GM23248 (cell line): Measurements from ENCODE around the gene DPH3. TPM values are rescaled to one million over a fixed set of nuclear protein-coding genes. Genes with fewer than 3 reads are reported as not detected.

Experiments
- DNase-seq: peaks from one replicate; pipeline ENCODE4 v3.0.0-alpha.2; 2015
- H2AFZ ChIP-seq: fragments of 200-600 bp; sonication (generic); 2 replicates; pipeline ENCODE4 v1.6.1; 2016; ENCODE audit warnings: antibody characterized with exemption
- H3F3A ChIP-seq: fragments of 200-600 bp; sonication (generic); 2 replicates; pipeline ENCODE4 v1.6.1; 2016; ENCODE audit warnings: mild to moderate bottlenecking, antibody characterized with exemption, mixed run types; ENCODE audit not compliant: insufficient read depth
- H3K27ac ChIP-seq: fragments of 200-600 bp; sonication (generic); 2 replicates; pipeline ENCODE4 v1.5.1; 2016; ENCODE audit warnings: mild to moderate bottlenecking
- H3K27me3 ChIP-seq: fragments of 200-600 bp; sonication (generic); replicated peaks from 2 replicates; pipeline ENCODE4 v1.6.1; 2016; ENCODE audit warnings: mild to moderate bottlenecking; ENCODE audit not compliant: insufficient read depth
- H3K36me3 ChIP-seq: fragments of 200-600 bp; sonication (generic); 2 replicates; pipeline ENCODE4 v1.6.1; 2016; ENCODE audit warnings: low read depth, mild to moderate bottlenecking
- H3K4me1 ChIP-seq: fragments of 200-600 bp; sonication (generic); 2 replicates; pipeline ENCODE4 v1.6.1; 2016; ENCODE audit warnings: mild to moderate bottlenecking; ENCODE audit not compliant: insufficient read depth
- H3K4me2 ChIP-seq: fragments of 200-600 bp; sonication (generic); one replicate; pipeline ENCODE4 v1.6.1; 2016; ENCODE audit warnings: mild to moderate bottlenecking; ENCODE audit not compliant: unreplicated experiment
- H3K4me3 ChIP-seq: fragments of 200-600 bp; sonication (generic); 2 replicates; pipeline ENCODE4 v1.5.1; 2016; ENCODE audit warnings: mild to moderate bottlenecking
- H3K79me2 ChIP-seq: fragments of 200-600 bp; sonication (generic); 2 replicates; pipeline ENCODE4 v1.6.1; 2016; ENCODE audit warnings: mild to moderate bottlenecking; ENCODE audit not compliant: insufficient read depth
- H3K9ac ChIP-seq: fragments of 200-600 bp; sonication (generic); 2 replicates; pipeline ENCODE4 v1.6.1; 2016; ENCODE audit warnings: mild to moderate bottlenecking
- H3K9me2 ChIP-seq: fragments of 200-600 bp; sonication (generic); 2 replicates; pipeline ENCODE4 v1.6.1; 2016; ENCODE audit warnings: mixed run types, mild to moderate bottlenecking, moderate library complexity; ENCODE audit not compliant: insufficient read depth
- H3K9me3 ChIP-seq: fragments of 200-600 bp; sonication (generic); one replicate; pipeline ENCODE4 v1.6.1; 2017; ENCODE audit warnings: low read depth
- H4K20me1 ChIP-seq: fragments of 200-600 bp; sonication (generic); 2 replicates; pipeline ENCODE4 v1.6.0; 2016; ENCODE audit not compliant: insufficient read depth
- EZH2 ChIP-seq: fragments of 200-600 bp; sonication (generic); IDR thresholded peaks from 2 replicates; pipeline ENCODE4 v1.6.1; 2018; ENCODE audit warnings: antibody characterized with exemption, mild to moderate bottlenecking; ENCODE audit not compliant: insufficient read depth, poor library complexity, severe bottlenecking
- EZH2phosphoT487 ChIP-seq: fragments of 200-600 bp; sonication (generic); IDR thresholded peaks from 2 replicates; pipeline ENCODE4 v1.6.1; 2018; ENCODE audit warnings: antibody characterized with exemption, moderate library complexity, mild to moderate bottlenecking, low read depth; ENCODE audit not compliant: insufficient read depth
- WGBS, 2 experiments: methylation state at CpG; one replicate each; pipeline ENCODE4 v1.1.6; 2015 to 2017; ENCODE audit warnings: low lambda C conversion rate in 2 of 2, low coverage in 1 of 2; ENCODE audit errors: missing lambda C conversion rate in 2 of 2; 5-methylcytosine and 5-hydroxymethylcytosine counted together
- in situ Hi-C: fragments of 300-500 bp; cut with MboI; formaldehyde crosslinking; loops from 2 replicates; pipeline ENCODE4 v1.15.0; 2020
- polyA plus RNA-seq: library from polyadenylated mRNA; unstranded; fragments of >200 nt; fragmentation: Nextera tagmentation; extraction: Ambion mirVana; gene quantifications from 2 replicates; pipeline ENCODE4 v1.2.1, GENCODE V29; 2016
- total RNA-seq: library from RNA; depleted of rRNA; stranded (reverse); fragments of >200 nt; shearing (Covaris generic); gene quantifications from 2 replicates; pipeline ENCODE4 v1.2.3, GENCODE V29; 2014

Gene DPH3
- total and polyA plus RNA-seq, 2 experiments from 2014 or later = 27.1 to 51.3 TPM

DNA sequence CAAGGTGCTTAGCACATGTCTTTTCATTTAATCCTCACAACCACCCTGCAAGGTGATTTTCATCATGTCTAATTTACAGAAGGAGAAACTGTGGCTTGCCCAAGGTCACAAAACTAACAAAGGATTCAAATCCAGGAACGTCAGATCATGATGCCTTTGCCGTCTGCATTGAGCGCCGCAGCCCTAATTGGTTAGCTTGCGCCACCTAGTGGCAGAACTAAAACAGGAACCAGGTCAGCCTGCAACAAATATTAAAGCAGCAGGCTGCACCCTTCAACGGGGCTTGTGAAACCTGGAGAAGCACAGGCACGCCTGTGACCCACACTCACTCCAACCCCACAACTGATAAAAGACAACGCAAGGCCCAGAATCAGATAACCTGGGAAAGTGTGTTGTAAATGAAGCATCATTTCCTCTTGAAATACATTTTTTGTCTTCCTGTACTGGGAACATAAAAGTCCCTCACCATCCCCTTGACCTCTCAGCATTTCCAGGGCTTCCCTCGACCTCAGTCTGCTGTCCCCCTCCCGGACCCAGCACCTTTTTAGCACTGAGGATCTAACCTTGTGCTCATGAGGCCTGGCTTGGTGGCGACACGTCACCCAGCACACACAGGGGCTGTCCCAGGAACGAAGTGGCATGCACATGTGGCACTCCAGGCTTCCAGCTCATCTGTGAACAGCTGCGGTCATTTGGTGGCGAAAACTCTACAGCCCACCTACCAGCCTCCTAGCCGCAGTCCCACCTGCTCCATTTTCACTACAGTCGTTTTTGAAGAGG lies 17.3 kb downstream of the DPH3 start:
- Histone ChIP-seq H3K79me2 (no peaks in the 10 kb centered on the region), H3K36me3 (no peaks in the 10 kb centered on the region), H3K4me3 (no peak overlapping the region), H2AFZ (no peak overlapping the region), H3K4me2 (no peak overlapping the region), H3K9me3 (no peaks in the 10 kb centered on the region), H3F3A (no peaks in the 10 kb centered on the region), H3K9me2 (no peaks in the 10 kb centered on the region), H3K27ac (no peak overlapping the region), H3K27me3 (no peaks in the 10 kb centered on the region), H4K20me1 (no peaks in the 10 kb centered on the region), H3K9ac (no peak overlapping the region), H3K4me1 (peaks cover 15% of the 10 kb centered on the region)
- DNase-seq = peak; percentile 93
- in situ Hi-C loops = loop anchor here (5.0 kb wide), 1 partner anchor 430 kb away; no protein-coding TSS in a partner anchor
- 37% methylated on average over 17 of the region's 17 CpGs for WGBS, 2 experiments
- TF ChIP-seq EZH2phosphoT487 (no peak), EZH2 (no peak)

DNA sequence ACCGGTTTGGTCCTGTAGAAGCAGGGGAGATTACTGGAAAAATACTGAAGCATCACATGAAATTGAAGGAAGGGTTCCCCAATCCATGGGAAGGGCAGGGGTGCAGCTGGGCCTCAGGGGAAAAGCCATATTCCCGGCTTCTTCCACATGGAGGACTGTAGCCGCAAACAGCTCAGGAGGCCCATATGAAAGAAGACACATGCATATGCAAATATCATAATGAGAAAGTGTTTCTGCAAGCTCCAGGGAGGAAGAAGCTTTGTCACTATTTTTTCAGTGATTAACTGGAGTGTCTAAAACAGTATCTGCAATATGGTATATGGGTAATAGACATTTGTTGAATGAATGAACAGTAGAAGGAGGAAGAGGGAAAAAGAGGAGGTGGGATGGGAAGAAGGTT lies 19.1 kb downstream of the DPH3 start:
- 94 to 96% methylated on average over 3 of the region's 3 CpGs for WGBS, 2 experiments
- DNase-seq = no peak
- in situ Hi-C loops = loop anchor here (5.0 kb wide), 1 partner anchor 428 kb away; no protein-coding TSS in a partner anchor
- Histone ChIP-seq H4K20me1 (no peaks in the 10 kb centered on the region), H3K4me2 (no peak overlapping the region), H3K27ac (no peak overlapping the region), H3K4me3 (no peak overlapping the region), H3K9ac (no peak overlapping the region), H3K79me2 (no peaks in the 10 kb centered on the region), H3F3A (peaks cover 7% of the 10 kb centered on the region), H3K9me2 (no peaks in the 10 kb centered on the region), H3K36me3 (no peaks in the 10 kb centered on the region), H3K27me3 (no peaks in the 10 kb centered on the region), H2AFZ (no peak overlapping the region), H3K9me3 (no peaks in the 10 kb centered on the region), H3K4me1 (peaks cover 20% of the 10 kb centered on the region)
- no peak for TF ChIP-seq EZH2
- no peak for TF ChIP-seq EZH2phosphoT487

DNA sequence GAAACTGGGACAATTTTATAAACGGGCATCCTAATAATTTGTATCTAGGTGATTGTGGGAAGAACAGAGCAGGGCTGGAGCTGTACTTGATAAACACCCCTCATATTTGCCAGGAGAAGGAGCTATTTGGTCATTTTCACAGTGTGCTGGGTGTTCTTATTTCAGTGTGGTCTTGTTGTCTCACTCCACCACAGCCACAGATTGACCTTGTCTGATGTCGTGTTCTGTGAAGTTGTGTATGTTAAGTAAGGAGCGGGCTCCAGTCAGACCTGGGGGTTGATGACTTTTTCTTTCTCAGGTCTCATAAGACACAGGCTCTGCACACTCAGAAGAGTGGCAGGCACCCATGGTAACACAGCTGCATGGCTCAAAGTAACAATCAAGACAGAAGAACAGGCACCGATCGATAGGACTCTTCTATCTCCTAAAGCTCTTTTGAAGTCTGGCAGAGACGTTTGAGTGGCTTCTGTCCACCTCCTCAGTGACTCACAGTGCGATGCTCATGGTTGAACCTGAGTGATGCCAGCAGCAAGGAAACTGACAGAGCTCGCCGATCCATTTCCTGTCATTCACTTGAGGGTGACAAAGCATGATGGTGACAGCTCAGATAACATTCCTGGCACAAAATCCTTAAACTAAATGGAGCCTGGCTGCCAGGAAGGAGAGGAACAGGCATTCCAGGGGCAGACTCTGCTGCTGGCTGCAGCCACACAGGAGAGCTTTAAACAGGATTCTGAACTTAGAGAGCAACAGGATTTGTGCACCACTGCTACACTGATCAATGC lies 20.8 kb downstream of the DPH3 start:
- Histone ChIP-seq H3K4me2 (no peak overlapping the region), H3K4me3 (no peak overlapping the region), H4K20me1 (no peaks in the 10 kb centered on the region), H3K9me2 (no peaks in the 10 kb centered on the region), H3K36me3 (no peaks in the 10 kb centered on the region), H3K9me3 (no peaks in the 10 kb centered on the region), H3K4me1 (peaks cover 34% of the 10 kb centered on the region), H3K27me3 (no peaks in the 10 kb centered on the region), H3F3A (peaks cover 14% of the 10 kb centered on the region), H3K27ac (0 out of 2 replicates have a peak overlapping the region, but pooled peaks have one; percentile 9), H3K9ac (peak overlapping the region; percentile 8; the same call in 1 of the 2 replicates), H2AFZ (no peak overlapping the region), H3K79me2 (no peaks in the 10 kb centered on the region)
- TF ChIP-seq EZH2 = no peak
- TF ChIP-seq EZH2phosphoT487 = no peak
- in situ Hi-C loops = loop anchor here (5.0 kb wide), 1 partner anchor 202 kb away; no protein-coding TSS in a partner anchor
- 19 to 20% methylated on average over 9 of the region's 9 CpGs for WGBS, 2 experiments
- DNase-seq = peak; percentile 51

DNA sequence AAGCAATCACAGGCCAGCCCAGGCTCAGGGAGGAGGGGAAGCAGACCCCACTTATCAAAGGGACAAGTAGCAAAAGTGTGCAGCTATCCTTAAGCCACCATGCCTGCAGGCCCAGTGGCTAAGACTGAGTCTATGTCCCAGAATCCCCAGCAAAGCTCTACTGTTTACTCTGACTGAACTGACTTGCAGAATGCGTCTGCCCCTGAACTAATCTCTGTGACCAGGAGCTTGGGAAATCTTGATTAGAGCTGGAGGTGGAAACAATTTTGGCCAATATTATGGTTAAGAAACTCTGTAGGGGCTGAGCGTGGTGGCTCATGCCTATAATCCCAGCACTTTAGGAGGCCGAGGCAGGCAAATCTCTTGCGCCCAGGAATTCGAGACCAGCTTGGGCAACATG lies 22.6 kb downstream of the DPH3 start:
- Histone ChIP-seq H3K9me2 (no peaks in the 10 kb centered on the region), H3K9me3 (no peaks in the 10 kb centered on the region), H3K4me2 (no peak overlapping the region), H3F3A (peaks cover 14% of the 10 kb centered on the region), H4K20me1 (no peaks in the 10 kb centered on the region), H3K27me3 (no peaks in the 10 kb centered on the region), H3K4me1 (peaks cover 34% of the 10 kb centered on the region), H3K9ac (no peak overlapping the region), H3K4me3 (no peak overlapping the region), H3K79me2 (no peaks in the 10 kb centered on the region), H2AFZ (no peak overlapping the region), H3K27ac (no peak overlapping the region), H3K36me3 (no peaks in the 10 kb centered on the region)
- WGBS, 2 experiments = 94 to 98% methylated on average over 5 of the region's 5 CpGs
- TF ChIP-seq EZH2 (no peak), EZH2phosphoT487 (no peak)
- in situ Hi-C loops = loop anchor here (5.0 kb wide), 1 partner anchor 200 kb away; no protein-coding TSS in a partner anchor
- DNase-seq = no peak
